ENCODE data around the gene SOCS3.
A peak's percentile ranks its signal among the peaks of the same experiment; 100 is the strongest.
"Not testable (repeated sequence)": the region's sequence is repeated elsewhere in the genome, so short reads cannot be mapped to it uniquely, and the experiment has no call there.

Gene SOCS3

GRCh38 chr17:78316115-78316866 is 43.6 kb downstream of the SOCS3 start:
- Mint-ChIP-seq H3K27ac (peak overlapping the region; percentile 93), H3K4me3 (peak overlapping the region; percentile 48 to 69), H3K4me1 (peaks cover 35 to 45% of the 10 kb centered on the region in 2 donors), H3K27me3 (peaks cover 15 to 17% of the 10 kb centered on the region in 2 donors), H3K36me3 (no peaks in the 10 kb centered on the region), H3K9me3 (no peaks in the 10 kb centered on the region)
- ATAC-seq (replicated peaks) (peak in 1 of 2 donors; percentile 1), DNase-seq (no peak)

DNA sequence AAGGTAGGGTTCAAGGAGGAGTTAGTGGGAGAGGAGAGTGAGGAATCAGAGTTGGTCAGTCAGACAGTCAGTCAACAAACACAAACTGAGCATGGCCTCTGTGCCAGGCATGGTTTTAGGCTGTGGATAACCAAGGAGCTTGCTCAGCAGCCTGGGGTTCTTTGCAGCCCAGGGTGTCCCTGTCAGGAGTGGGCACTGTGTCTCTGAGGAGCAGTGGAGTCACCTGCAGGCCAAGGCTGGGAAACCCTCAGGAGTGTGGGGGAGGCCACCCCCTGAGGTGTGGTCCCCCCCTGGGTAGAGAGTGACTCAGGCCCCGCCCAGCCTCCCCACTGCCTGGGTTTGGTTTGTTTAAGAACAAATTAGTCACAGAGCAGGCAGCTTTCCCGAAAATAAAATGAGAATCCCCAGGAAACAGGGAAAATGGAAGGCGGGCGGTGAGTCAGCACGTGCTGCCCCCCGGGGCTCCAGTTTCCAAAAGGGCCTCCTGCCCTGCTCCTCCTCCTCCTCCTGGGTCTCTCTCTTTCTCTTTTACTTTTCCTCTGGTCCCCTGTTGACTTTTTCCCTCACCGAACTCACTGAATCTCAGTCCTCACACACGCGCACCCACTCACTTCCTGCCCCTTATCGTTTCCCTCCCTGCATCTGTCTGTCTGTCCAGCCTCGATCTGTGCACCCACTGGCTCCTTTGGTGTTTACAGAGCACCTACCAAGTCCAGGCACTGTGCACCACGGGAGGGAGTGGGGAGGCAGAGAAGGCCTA is 44.3 kb downstream of the SOCS3 start:
- Mint-ChIP-seq H3K27me3 (peaks cover 17% of the 10 kb centered on the region in 2 donors), H3K4me1 (peaks cover 35 to 45% of the 10 kb centered on the region in 2 donors), H3K9me3 (no peaks in the 10 kb centered on the region), H3K27ac (peak overlapping the region; percentile 57), H3K36me3 (no peaks in the 10 kb centered on the region), H3K4me3 (peak overlapping the region; percentile 56 to 69)
- DNase-seq (no peak), ATAC-seq (replicated peaks) (peak; percentile 45)

DNA sequence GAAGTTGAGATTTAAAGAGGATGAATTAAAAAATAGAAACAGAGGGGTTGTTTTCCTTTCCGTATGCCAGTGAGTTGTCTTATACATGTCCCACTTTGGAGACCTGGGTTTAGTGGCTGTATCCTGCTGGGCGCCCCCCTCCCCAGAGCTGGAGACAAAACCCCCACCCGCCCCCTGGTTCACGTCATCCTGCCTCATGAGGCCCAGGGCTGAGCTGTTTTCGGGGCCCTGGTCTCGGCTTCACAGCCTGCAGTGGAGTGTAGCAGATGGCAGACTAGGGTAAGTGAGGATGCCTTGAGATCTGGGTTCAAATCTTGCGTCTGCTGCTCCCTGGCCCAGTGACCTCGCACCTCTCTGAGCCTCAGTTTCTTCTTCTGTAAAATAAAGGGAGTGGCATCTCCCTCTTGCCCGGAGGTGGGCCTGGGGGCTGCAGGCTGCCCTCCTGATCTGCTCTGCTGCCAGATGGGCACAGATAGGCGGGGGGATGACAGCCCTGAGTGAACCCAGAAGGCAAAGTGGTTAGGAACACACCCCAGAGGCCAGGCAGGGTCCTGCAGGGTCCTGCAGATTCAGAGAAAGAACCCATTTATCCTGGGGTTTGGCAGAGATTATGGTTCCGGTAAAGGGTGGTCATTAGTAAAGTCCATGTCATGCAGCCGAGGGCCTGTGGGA is 45.1 kb downstream of the SOCS3 start:
- Mint-ChIP-seq H3K4me3 (peak overlapping the region; percentile 52 to 71), H3K9me3 (no peaks in the 10 kb centered on the region), H3K36me3 (no peaks in the 10 kb centered on the region), H3K27ac (peak overlapping the region; percentile 21), H3K4me1 (peaks cover 35 to 45% of the 10 kb centered on the region in 2 donors), H3K27me3 (peaks cover 17% of the 10 kb centered on the region in 2 donors)
- no peak for DNase-seq
- no peak for ATAC-seq (replicated peaks)

DNA sequence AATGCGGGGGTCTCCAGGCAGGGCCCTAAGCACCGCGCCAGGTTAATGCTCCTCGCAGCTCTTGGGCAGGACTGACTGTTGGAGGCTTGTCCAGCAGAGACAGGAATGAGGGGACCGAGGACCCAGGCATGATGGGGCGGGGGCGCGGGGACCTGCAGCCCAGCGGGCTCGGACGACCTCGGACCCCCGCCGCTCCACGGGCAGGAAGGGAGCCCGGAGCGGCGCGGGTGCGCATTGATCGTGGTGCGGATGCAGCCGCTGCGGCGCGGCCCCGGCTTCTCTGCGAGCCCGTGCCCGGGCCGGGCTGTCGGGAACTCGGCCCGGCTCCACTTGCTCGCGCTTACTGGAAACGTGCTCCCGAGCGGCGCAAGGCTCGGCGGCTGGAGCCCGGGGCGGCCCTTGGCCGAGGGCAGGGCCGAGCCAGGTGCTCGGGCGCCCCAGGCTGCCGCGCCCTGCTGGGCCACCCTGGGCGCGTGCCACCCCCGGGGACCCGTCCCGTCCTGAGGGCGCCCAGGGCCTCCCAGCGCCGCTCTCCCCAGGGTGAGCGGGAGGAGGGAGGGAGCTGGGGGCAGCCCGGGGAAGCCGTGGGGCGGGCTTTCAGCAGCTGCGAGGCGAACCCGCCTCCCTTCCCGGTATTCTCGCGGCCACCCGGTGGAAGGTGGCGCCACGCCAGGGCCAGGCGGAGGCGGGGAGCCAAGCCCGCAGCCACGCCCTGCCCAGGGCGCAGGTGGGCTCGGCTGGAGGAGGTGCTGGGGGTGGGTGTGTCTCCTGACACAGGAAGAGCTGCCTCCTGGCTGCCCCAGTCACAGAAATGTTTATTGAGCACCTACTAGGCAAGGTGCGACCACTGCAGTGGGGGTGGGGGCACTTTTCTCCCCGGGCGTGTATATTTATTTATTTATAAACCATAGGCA is 45.9 kb downstream of the SOCS3 start:
- no peaks in the 10 kb centered on the region for H3K9me3 Mint-ChIP-seq
- H3K4me1 Mint-ChIP-seq, result peaks cover 35 to 45% of the 10 kb centered on the region in 2 donors
- peak overlapping the region; percentile 62 to 77 for H3K4me3 Mint-ChIP-seq
- H3K27ac Mint-ChIP-seq, result peak overlapping the region; percentile 59
- H3K27me3 Mint-ChIP-seq, result peaks cover 17 to 22% of the 10 kb centered on the region in 2 donors
- no peaks in the 10 kb centered on the region for H3K36me3 Mint-ChIP-seq
- DNase-seq (peak; percentile 62), ATAC-seq (replicated peaks) (peak; percentile 60 to 65)

DNA sequence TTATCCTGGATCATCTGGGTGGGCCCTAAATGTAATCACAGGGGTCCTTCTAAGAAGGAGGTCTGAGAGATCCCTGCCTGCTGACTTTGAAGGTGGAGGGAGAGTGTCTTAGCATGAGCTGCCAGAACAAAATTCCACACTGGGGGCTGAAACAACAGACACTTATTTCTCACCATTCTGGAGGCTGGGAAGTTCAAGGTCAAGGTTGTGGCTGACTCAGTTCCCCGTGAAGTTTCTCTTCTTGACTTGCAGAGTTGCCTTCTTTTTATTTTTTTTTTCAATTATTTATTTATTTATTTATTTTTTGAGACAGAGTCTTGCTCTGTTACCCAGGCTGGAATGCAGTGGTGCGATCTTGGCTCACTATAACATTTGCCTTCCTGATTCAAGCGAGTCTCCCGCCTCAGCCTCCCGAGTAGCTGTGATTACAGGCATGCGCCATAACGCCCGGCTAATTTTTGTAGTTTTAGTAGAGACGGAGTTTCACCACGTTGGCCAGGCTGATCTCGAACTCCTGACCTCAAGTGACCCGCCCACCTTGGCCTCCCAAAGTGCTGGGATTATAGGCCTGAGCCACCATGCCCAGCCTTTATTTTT is 50.1 kb downstream of the SOCS3 start:
- DNase-seq; ATAC-seq (replicated peaks); H3K4me3 Mint-ChIP-seq; H3K4me1 Mint-ChIP-seq; H3K36me3 Mint-ChIP-seq: not testable (repeated sequence)
- Mint-ChIP-seq H3K27ac (peak overlapping the region; percentile 31), H3K27me3 (peaks cover 3 to 16% of the 10 kb centered on the region in 2 donors), H3K9me3 (peaks cover 4 to 10% of the 10 kb centered on the region in 2 donors)

DNA sequence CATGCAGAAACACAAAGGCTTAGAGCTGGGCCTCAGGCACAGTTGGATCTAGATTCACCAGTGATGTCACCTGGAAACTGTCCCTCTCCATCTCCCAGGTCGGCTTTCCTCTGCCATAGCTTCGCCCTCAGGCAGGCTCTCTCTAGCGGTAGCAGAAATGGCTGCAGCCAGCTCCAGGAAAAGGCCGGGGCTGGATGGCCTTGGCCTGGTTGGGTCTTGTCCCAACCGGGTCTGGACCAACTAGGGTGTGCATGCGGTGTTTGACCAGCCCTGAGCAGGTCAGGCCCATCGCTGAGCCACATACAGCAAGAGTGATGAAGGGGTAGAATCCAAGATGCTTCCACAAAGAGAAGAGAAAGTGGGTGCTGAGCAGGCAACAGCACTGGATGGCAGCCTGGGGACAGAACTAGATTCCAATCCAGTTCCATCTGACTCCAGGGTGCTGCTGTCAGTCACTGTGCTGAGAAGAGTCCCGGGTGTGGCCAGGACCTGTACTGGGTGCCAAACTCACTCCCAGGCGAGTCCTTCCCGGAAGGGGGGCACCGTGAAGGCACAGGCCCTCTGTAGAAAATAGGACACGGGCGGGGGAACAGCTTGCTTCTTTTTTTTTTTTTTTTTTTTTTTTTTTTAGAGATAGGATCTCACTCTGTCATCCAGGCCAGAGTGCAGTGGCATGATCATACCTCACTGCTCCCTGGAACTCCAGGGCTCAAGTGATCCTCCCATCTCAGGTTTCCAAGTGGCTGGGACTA is 51.8 kb downstream of the SOCS3 start:
- Mint-ChIP-seq H3K9me3 (peaks cover 4 to 10% of the 10 kb centered on the region in 2 donors), H3K4me1 (peaks cover 2 to 3% of the 10 kb centered on the region in 2 donors), H3K27ac (no peak overlapping the region), H3K4me3 (no peak overlapping the region), H3K27me3 (peaks cover 2 to 16% of the 10 kb centered on the region in 2 donors), H3K36me3 (peaks cover 6 to 9% of the 10 kb centered on the region in 2 donors)
- ATAC-seq (replicated peaks) (no peak), DNase-seq (no peak)

GRCh38 chr17:78306913-78307312 is 53.0 kb downstream of the SOCS3 start:
- DNase-seq (no peak), ATAC-seq (replicated peaks) (no peak)
- Mint-ChIP-seq H3K27me3 (peaks cover 0 to 10% of the 10 kb centered on the region in 2 donors), H3K4me1 (no peaks in the 10 kb centered on the region), H3K4me3 (no peak overlapping the region), H3K27ac (peak overlapping the region; percentile 51), H3K36me3 (peaks cover 6 to 9% of the 10 kb centered on the region in 2 donors), H3K9me3 (peaks cover 4 to 10% of the 10 kb centered on the region in 2 donors)

Measured in stimulated activated naive B cell treated with anti-CD40 and anti-IgM and Interleukin-4, amounts not matched to agents 10 μg/mL and 1 μg/mL and 100 μg/mL, for 72 hours (primary cell).